HepG2 (cell line): ENCODE measurements around the gene IFITM10. TPM values are rescaled to one million over a fixed set of nuclear protein-coding genes. Genes with fewer than 3 reads are reported as not detected.

Experiments
- ATAC-seq: fragments of 200-7000 bp; cut with Tn5 transposase; 3 replicates; pipeline ENCODE4 v1.9.1; 2020; ENCODE audit warnings: mild to moderate bottlenecking, moderate library complexity
- BruUV-seq: library from RNA; stranded (reverse); fragments of 400-500 nt; replicated peaks from 2 replicates; lab custom pipeline; 2021; lab: Mats Ljungman, UMichigan
- CTCF ChIA-PET: fragments of 300-600 bp; formaldehyde crosslinking; extraction: SDS; loops from one replicate; lab custom pipeline; 2021; ENCODE audit warnings: low total read pairs, inconsistent platforms, low intra/inter-chr PET ratio; lab: Yijun Ruan, JAX
- POLR2A ChIA-PET: fragments of 350-600 bp; sonication (Branson Sonifier 250); formaldehyde crosslinking; loops from one replicate; lab custom pipeline; 2020; ENCODE audit warnings: antibody characterized with exemption, inconsistent platforms; lab: Yijun Ruan, JAX
- DNase-seq: peaks from one replicate; pipeline ENCODE4 v3.0.0-alpha.2; 2015; ENCODE audit warnings: low spot score
- FAIRE-seq: peaks from 3 replicates; lab custom pipeline; 2011; peaks lifted over from hg19 to GRCh38; lab: Jason Lieb, UNC
- H2AFZ ChIP-seq: one replicate; pipeline ENCODE4 v1.6.1; 2011; ENCODE audit warnings: low read length, inconsistent platforms
- H3K27ac ChIP-seq: fragments of 300-600 bp; 3 replicates; pipeline ENCODE4 v1.8.0; 2011; ENCODE audit warnings: mixed run types, mild to moderate bottlenecking, mixed read lengths, low read length, inconsistent platforms; ENCODE audit not compliant: insufficient read depth; ENCODE audit errors: extremely low read length
- H3K27me3 ChIP-seq, 2 experiments: fragments of 200-600 bp in 1 of 2; 2 replicates in 1 of 2; 3 replicates in 1 of 2; pipeline versions ENCODE4 v1.6.0 to v1.8.0; 2011; ENCODE audit warnings: low read length in 2 of 2, mild to moderate bottlenecking in 2 of 2, moderate library complexity in 2 of 2, inconsistent platforms in 1 of 2; ENCODE audit not compliant: insufficient read depth in 2 of 2, control insufficient read depth in 1 of 2
- H3K36me3 ChIP-seq, 2 experiments: fragments of 200-600 bp in 1 of 2; replicated peaks in 1 of 2; 2 replicates in 1 of 2; 3 replicates in 1 of 2; pipeline versions ENCODE4 v1.5.1 to v1.8.0; 2011; ENCODE audit warnings: low read length in 2 of 2, inconsistent platforms in 1 of 2; ENCODE audit not compliant: insufficient read depth in 2 of 2, control insufficient read depth in 1 of 2
- H3K4me1 ChIP-seq: 2 replicates; pipeline ENCODE4 v1.5.1; 2012; ENCODE audit warnings: low read length, inconsistent platforms; ENCODE audit not compliant: insufficient read depth
- H3K4me2 ChIP-seq: 2 replicates; pipeline ENCODE4 v1.6.0; 2011; ENCODE audit warnings: low read depth, low read length, inconsistent platforms
- H3K4me3 ChIP-seq, 3 experiments: fragments of 200-600 bp in 1 of 3; sonication (generic), shearing (Covaris generic) in 1 of 3; replicated peaks in 1 of 3; 2 replicates each; pipeline ENCODE4 v1.5.1; 2011 to 2016; ENCODE audit warnings: low read length in 3 of 3, inconsistent platforms in 2 of 3, low read depth in 2 of 3, mild to moderate bottlenecking in 2 of 3, control low read depth in 1 of 3, mixed read lengths in 1 of 3; ENCODE audit not compliant: insufficient read depth in 1 of 3
- H3K79me2 ChIP-seq: one replicate; pipeline ENCODE4 v1.6.1; 2011; ENCODE audit warnings: low read length, inconsistent platforms; ENCODE audit not compliant: insufficient read depth
- H3K9ac ChIP-seq: 2 replicates; pipeline ENCODE4 v1.6.0; 2011; ENCODE audit warnings: mild to moderate bottlenecking, low read depth, low read length, inconsistent platforms; ENCODE audit not compliant: insufficient read depth
- H3K9me3 ChIP-seq: 2 replicates; pipeline ENCODE4 v1.5.1; 2012; ENCODE audit warnings: mild to moderate bottlenecking, low read length
- H4K20me1 ChIP-seq: 2 replicates; pipeline ENCODE4 v1.6.0; 2011; ENCODE audit warnings: inconsistent platforms, mild to moderate bottlenecking, low read length, moderate library complexity; ENCODE audit not compliant: insufficient read depth
- ARID2 ChIP-seq: sonication (generic); formaldehyde crosslinking; IDR thresholded peaks from 2 replicates; pipeline ENCODE4 v1.8.1; 2022; ENCODE audit warnings: mild to moderate bottlenecking, missing genetic modification reagents, borderline replicate concordance
- MED8 ChIP-seq: sonication (generic); formaldehyde crosslinking; IDR thresholded peaks from 2 replicates; pipeline ENCODE4 v1.8.1; 2023; ENCODE audit warnings: mild to moderate bottlenecking, missing genetic modification reagents; ENCODE audit not compliant: insufficient replicate concordance
- NFRKB ChIP-seq: fragments of 450-650 bp; IDR thresholded peaks from 2 replicates; pipeline ENCODE4 v1.6.1; 2017
- ZFP36L2 ChIP-seq: sonication (generic); formaldehyde crosslinking; IDR thresholded peaks from 2 replicates; pipeline ENCODE4 v1.4.0; 2020; ENCODE audit warnings: missing genetic modification reagents
- ZMYM4 ChIP-seq: sonication (generic); formaldehyde crosslinking; IDR thresholded peaks from 2 replicates; pipeline ENCODE4 v1.8.1; 2023; ENCODE audit warnings: mild to moderate bottlenecking, missing genetic modification reagents
- ZNF282 ChIP-seq: fragments of 450-650 bp; IDR thresholded peaks from 2 replicates; pipeline ENCODE4 v1.6.1; 2018; ENCODE audit not compliant: partially characterized antibody
- ZNF3 ChIP-seq: IDR thresholded peaks from 2 replicates; pipeline ENCODE4 v1.7.0; 2017; ENCODE audit warnings: inconsistent platforms
- WGBS: methylation state at CpG from one replicate; pipeline ENCODE4 v1.1.6; 2017; ENCODE audit warnings: low lambda C conversion rate; 5-methylcytosine and 5-hydroxymethylcytosine counted together
- in situ Hi-C: cut with HindIII; loops from 2 replicates; pipeline ENCODE4 v1.10.0; 2017; ENCODE audit warnings: low pct_unique_long_range_greater_than_20kb; ENCODE audit not compliant: extremely low pct_ligation_motif_present
- intact Hi-C: fragments of 100-400 bp; cut with micrococcal nuclease; formaldehyde crosslinking; loops from one replicate; pipeline ENCODE4 v1.10.0; 2022; ENCODE audit not compliant: unreplicated experiment
- polyA plus RNA-seq, 8 experiments: library from polyadenylated mRNA; depleted of rRNA in 3 of 8; stranded (reverse) in 7 of 8; unstranded in 1 of 8; fragments of >200 nt; fragmentation: Illumina TruSeq in 4 of 8; extraction: Trizol in 4 of 8; gene quantifications; 2 replicates each; pipeline versions ENCODE4 v1.2.1 to v1.2.3, GENCODE V29; 2011 to 2016; ENCODE audit warnings: low read depth in 4 of 8, missing spikeins in 1 of 8, mixed read lengths in 1 of 8; ENCODE audit not compliant: insufficient read depth in 1 of 8
- total RNA-seq, 5 experiments: library from RNA; depleted of rRNA; stranded (reverse); fragments of >200 nt; fragmentation: Illumina TruSeq; extraction: Trizol; gene quantifications; 2 replicates each; pipeline ENCODE4 v1.2.3, GENCODE V29; 2016; ENCODE audit warnings: low read depth in 1 of 5
- TF ChIP-seq, protein P1 (sequence below): sonication (generic); formaldehyde crosslinking; IDR thresholded peaks from 2 replicates; pipeline ENCODE4 v1.9.0; 2021; ENCODE audit warnings: mild to moderate bottlenecking, missing genetic modification reagents
- TF ChIP-seq, protein P2 (sequence below): sonication (generic); formaldehyde crosslinking; IDR thresholded peaks from 2 replicates; pipeline ENCODE4 v1.5.0; 2020; ENCODE audit warnings: missing genetic modification reagents
- TF ChIP-seq, protein P3 (sequence below): sonication (generic); formaldehyde crosslinking; IDR thresholded peaks from 2 replicates; pipeline ENCODE4 v1.4.0; 2020; ENCODE audit warnings: mild to moderate bottlenecking, missing genetic modification reagents
- TF ChIP-seq, protein P4 (sequence below): sonication (generic); formaldehyde crosslinking; IDR thresholded peaks from 2 replicates; pipeline ENCODE4 v1.4.0; 2020; ENCODE audit warnings: missing genetic modification reagents
- TF ChIP-seq, protein P5 (sequence below): sonication (generic); formaldehyde crosslinking; IDR thresholded peaks from 2 replicates; pipeline ENCODE4 v1.5.0; 2020; ENCODE audit warnings: mild to moderate bottlenecking, missing genetic modification reagents

The IFITM10 gene
- total and polyA plus RNA-seq, 2 of the 13 experiments (the other 11 are each of a cell fraction or from before 2014, with no cell fraction given): 0.09 to 0.13 TPM

DNA sequence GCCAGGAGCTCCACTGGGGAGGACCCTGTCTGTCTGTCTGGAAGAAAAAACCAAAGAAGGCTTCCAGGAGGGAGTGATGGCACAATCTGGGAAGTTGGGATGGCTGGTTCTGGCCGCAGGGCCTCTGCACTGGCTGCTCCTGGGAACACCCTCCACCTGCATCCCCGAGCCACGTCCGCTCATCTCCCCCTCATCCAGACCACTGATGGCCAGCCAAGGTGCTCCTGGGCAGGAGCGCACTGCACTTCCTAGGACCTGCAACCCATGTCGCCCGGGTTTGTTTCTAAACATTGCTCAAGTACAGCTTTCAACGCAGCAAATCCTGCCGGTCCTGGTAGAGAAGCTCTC lies 4.9 kb upstream of the IFITM10 start:
- H3K9ac ChIP-seq: no peak overlapping the region
- FAIRE-seq (no peak), DNase-seq (no peak), ATAC-seq (no peak)
- peaks cover 26 to 30% of the 10 kb centered on the region in 2 experiments; a peak in 4 of 5 replicates for H3K36me3 ChIP-seq
- in situ Hi-C loops (no loop called here), intact Hi-C loops (no loop called here)
- H3K4me2 ChIP-seq: no peak overlapping the region
- no peaks in the 10 kb centered on the region for H3K9me3 ChIP-seq
- BruUV-seq: no TSS peak
- H4K20me1 ChIP-seq: peaks cover 12% of the 10 kb centered on the region
- TF ChIP-seq, protein P1, sequence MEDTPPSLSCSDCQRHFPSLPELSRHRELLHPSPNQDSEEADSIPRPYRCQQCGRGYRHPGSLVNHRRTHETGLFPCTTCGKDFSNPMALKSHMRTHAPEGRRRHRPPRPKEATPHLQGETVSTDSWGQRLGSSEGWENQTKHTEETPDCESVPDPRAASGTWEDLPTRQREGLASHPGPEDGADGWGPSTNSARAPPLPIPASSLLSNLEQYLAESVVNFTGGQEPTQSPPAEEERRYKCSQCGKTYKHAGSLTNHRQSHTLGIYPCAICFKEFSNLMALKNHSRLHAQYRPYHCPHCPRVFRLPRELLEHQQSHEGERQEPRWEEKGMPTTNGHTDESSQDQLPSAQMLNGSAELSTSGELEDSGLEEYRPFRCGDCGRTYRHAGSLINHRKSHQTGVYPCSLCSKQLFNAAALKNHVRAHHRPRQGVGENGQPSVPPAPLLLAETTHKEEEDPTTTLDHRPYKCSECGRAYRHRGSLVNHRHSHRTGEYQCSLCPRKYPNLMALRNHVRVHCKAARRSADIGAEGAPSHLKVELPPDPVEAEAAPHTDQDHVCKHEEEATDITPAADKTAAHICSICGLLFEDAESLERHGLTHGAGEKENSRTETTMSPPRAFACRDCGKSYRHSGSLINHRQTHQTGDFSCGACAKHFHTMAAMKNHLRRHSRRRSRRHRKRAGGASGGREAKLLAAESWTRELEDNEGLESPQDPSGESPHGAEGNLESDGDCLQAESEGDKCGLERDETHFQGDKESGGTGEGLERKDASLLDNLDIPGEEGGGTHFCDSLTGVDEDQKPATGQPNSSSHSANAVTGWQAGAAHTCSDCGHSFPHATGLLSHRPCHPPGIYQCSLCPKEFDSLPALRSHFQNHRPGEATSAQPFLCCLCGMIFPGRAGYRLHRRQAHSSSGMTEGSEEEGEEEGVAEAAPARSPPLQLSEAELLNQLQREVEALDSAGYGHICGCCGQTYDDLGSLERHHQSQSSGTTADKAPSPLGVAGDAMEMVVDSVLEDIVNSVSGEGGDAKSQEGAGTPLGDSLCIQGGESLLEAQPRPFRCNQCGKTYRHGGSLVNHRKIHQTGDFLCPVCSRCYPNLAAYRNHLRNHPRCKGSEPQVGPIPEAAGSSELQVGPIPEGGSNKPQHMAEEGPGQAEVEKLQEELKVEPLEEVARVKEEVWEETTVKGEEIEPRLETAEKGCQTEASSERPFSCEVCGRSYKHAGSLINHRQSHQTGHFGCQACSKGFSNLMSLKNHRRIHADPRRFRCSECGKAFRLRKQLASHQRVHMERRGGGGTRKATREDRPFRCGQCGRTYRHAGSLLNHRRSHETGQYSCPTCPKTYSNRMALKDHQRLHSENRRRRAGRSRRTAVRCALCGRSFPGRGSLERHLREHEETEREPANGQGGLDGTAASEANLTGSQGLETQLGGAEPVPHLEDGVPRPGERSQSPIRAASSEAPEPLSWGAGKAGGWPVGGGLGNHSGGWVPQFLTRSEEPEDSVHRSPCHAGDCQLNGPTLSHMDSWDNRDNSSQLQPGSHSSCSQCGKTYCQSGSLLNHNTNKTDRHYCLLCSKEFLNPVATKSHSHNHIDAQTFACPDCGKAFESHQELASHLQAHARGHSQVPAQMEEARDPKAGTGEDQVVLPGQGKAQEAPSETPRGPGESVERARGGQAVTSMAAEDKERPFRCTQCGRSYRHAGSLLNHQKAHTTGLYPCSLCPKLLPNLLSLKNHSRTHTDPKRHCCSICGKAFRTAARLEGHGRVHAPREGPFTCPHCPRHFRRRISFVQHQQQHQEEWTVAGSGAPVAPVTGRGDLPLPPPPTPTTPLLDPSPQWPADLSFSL (CRISPR knock-in tag): no peak
- TF ChIP-seq, protein P2, sequence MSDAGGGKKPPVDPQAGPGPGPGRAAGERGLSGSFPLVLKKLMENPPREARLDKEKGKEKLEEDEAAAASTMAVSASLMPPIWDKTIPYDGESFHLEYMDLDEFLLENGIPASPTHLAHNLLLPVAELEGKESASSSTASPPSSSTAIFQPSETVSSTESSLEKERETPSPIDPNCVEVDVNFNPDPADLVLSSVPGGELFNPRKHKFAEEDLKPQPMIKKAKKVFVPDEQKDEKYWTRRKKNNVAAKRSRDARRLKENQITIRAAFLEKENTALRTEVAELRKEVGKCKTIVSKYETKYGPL (CRISPR knock-in tag): no peak
- TF ChIP-seq, protein P3, sequence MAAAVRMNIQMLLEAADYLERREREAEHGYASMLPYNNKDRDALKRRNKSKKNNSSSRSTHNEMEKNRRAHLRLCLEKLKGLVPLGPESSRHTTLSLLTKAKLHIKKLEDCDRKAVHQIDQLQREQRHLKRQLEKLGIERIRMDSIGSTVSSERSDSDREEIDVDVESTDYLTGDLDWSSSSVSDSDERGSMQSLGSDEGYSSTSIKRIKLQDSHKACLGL (CRISPR knock-in tag): no peak
- no peak for TF ChIP-seq ZFP36L2 (CRISPR knock-in tag)
- TF ChIP-seq ZNF3 (CRISPR knock-in tag): no peak
- no peak for TF ChIP-seq ZNF282
- TF ChIP-seq ARID2 (CRISPR knock-in tag): no peak
- no peak for TF ChIP-seq ZMYM4
- TF ChIP-seq, protein P4, sequence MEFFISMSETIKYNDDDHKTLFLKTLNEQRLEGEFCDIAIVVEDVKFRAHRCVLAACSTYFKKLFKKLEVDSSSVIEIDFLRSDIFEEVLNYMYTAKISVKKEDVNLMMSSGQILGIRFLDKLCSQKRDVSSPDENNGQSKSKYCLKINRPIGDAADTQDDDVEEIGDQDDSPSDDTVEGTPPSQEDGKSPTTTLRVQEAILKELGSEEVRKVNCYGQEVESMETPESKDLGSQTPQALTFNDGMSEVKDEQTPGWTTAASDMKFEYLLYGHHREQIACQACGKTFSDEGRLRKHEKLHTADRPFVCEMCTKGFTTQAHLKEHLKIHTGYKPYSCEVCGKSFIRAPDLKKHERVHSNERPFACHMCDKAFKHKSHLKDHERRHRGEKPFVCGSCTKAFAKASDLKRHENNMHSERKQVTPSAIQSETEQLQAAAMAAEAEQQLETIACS (CRISPR knock-in tag): no peak
- TF ChIP-seq NFRKB: no peak
- TF ChIP-seq, protein P5, sequence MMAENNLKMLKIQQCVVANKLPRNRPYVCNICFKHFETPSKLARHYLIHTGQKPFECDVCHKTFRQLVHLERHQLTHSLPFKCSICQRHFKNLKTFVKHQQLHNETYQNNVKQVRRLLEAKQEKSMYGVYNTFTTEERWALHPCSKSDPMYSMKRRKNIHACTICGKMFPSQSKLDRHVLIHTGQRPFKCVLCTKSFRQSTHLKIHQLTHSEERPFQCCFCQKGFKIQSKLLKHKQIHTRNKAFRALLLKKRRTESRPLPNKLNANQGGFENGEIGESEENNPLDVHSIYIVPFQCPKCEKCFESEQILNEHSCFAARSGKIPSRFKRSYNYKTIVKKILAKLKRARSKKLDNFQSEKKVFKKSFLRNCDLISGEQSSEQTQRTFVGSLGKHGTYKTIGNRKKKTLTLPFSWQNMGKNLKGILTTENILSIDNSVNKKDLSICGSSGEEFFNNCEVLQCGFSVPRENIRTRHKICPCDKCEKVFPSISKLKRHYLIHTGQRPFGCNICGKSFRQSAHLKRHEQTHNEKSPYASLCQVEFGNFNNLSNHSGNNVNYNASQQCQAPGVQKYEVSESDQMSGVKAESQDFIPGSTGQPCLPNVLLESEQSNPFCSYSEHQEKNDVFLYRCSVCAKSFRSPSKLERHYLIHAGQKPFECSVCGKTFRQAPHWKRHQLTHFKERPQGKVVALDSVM (CRISPR knock-in tag): no peak
- no peak for TF ChIP-seq MED8 (CRISPR knock-in tag)
- CTCF ChIA-PET: no interaction called here
- no peaks in the 10 kb centered on the region for H3K27me3 ChIP-seq
- H2AFZ ChIP-seq: no peak overlapping the region
- H3K4me1 ChIP-seq: peaks cover 20% of the 10 kb centered on the region
- no peak overlapping the region for H3K27ac ChIP-seq
- 100% methylated on average over 1 of the region's 9 CpGs for WGBS
- POLR2A ChIA-PET: no interaction called here
- no peaks in the 10 kb centered on the region for H3K79me2 ChIP-seq
- no peak overlapping the region for H3K4me3 ChIP-seq
